ENCODE measurements around the gene DTNBP1.

The DTNBP1 gene

GRCh38 chr6:15607603-15608002 lies 55.2 kb downstream of the DTNBP1 start:
- H3K4me3 ChIP-seq (ENCODE audit: low read depth, low read length) = no peak overlapping the region
- peaks cover 4% of the 10 kb centered on the region; the same call in 1 of the 2 replicates for H3K9me3 ChIP-seq (ENCODE audit: control insufficient read depth, insufficient read depth, low read depth, low read length)
- H3K27ac ChIP-seq (ENCODE audit: low read depth, low read length) = no peak overlapping the region
- H3K36me3 ChIP-seq (ENCODE audit: control insufficient read depth, insufficient read depth, low read length) = 0 out of 2 replicates have a peak, but pooled peaks cover 3% of the 10 kb centered on the region
- no peak overlapping the region for H3K9ac ChIP-seq (ENCODE audit: low read length)
- no peaks in the 10 kb centered on the region for H3K27me3 ChIP-seq (ENCODE audit: control insufficient read depth, insufficient read depth, low read length)
- H3K4me1 ChIP-seq (ENCODE audit: control insufficient read depth, insufficient read depth, low read length) = peaks cover 2% of the 10 kb centered on the region; the same call in 1 of the 2 replicates

DNA sequence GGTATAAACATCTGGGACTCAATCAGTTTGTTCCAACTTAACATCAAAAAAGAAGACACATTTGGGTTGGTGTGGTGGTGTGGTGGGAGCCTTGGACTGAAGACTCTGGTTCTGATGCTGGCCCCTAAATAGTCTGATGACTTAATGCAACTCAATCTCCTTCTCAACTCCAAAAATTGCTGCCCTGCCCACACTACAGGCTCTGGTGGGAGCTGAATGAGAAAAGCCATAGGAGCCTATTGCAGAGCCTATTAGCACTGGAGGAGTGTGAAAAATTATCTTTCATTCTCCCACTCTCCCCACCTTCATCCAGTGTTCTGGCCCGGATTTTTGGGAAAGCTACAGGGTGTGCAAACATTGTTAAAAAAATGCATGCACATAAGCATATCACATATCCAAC lies 56.5 kb downstream of the DTNBP1 start:
- Histone ChIP-seq H3K27ac (ENCODE audit: low read depth, low read length) (no peak overlapping the region), H3K4me3 (ENCODE audit: low read depth, low read length) (no peak overlapping the region), H3K9ac (ENCODE audit: low read length) (no peak overlapping the region), H3K27me3 (ENCODE audit: control insufficient read depth, insufficient read depth, low read length) (no peaks in the 10 kb centered on the region), H3K9me3 (ENCODE audit: control insufficient read depth, insufficient read depth, low read depth, low read length) (peaks cover 2% of the 10 kb centered on the region; the same call in 1 of the 2 replicates), H3K4me1 (ENCODE audit: control insufficient read depth, insufficient read depth, low read length) (peaks cover 4% of the 10 kb centered on the region; the same call in 1 of the 2 replicates), H3K36me3 (ENCODE audit: control insufficient read depth, insufficient read depth, low read length) (no peaks in the 10 kb centered on the region)

- Histone ChIP-seq H3K4me1 (ENCODE audit: control insufficient read depth, insufficient read depth, low read length) (peaks cover 4% of the 10 kb centered on the region; the same call in 1 of the 2 replicates), H3K9me3 (ENCODE audit: control insufficient read depth, insufficient read depth, low read depth, low read length) (no peaks in the 10 kb centered on the region), H3K27ac (ENCODE audit: low read depth, low read length) (no peak overlapping the region), H3K27me3 (ENCODE audit: control insufficient read depth, insufficient read depth, low read length) (no peaks in the 10 kb centered on the region), H3K4me3 (ENCODE audit: low read depth, low read length) (no peak overlapping the region), H3K9ac (ENCODE audit: low read length) (no peak overlapping the region), H3K36me3 (ENCODE audit: control insufficient read depth, insufficient read depth, low read length) (no peaks in the 10 kb centered on the region)
Observed at GRCh38 chr6:15604843-15605242, 58.0 kb downstream of the DTNBP1 start.

DNA sequence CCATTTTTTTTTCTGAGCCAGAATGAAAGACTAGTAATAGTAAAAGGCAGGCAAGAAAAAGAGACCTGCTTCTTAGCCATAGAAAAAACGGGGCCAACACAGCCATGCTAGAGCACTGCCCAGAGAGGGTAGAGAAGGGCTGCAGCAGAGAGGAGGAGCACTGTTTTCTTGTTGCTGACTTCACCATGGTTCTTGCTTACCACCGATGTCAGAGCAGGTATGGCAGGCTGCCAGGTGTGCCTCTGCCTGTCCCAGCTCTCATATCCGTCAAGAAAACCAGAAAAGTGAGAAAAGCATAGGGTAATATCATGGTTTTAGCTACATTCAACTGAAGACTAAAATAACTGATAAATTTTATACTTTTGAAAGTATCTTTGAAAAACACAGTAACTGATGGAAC lies 60.7 kb downstream of the DTNBP1 start:
- Histone ChIP-seq H3K4me3 (ENCODE audit: low read depth, low read length) (no peak overlapping the region), H3K4me1 (ENCODE audit: control insufficient read depth, insufficient read depth, low read length) (peaks cover 4% of the 10 kb centered on the region; the same call in 1 of the 2 replicates), H3K27me3 (ENCODE audit: control insufficient read depth, insufficient read depth, low read length) (no peaks in the 10 kb centered on the region), H3K9me3 (ENCODE audit: control insufficient read depth, insufficient read depth, low read depth, low read length) (no peaks in the 10 kb centered on the region), H3K9ac (ENCODE audit: low read length) (no peak overlapping the region), H3K27ac (ENCODE audit: low read depth, low read length) (no peak overlapping the region), H3K36me3 (ENCODE audit: control insufficient read depth, insufficient read depth, low read length) (no peaks in the 10 kb centered on the region)

GRCh38 chr6:15598273-15598798 lies 64.5 kb downstream of the DTNBP1 start:
- Histone ChIP-seq H3K27me3 (ENCODE audit: control insufficient read depth, insufficient read depth, low read length) (no peaks in the 10 kb centered on the region), H3K4me1 (ENCODE audit: control insufficient read depth, insufficient read depth, low read length) (peaks cover 4% of the 10 kb centered on the region; the same call in 1 of the 2 replicates), H3K9ac (ENCODE audit: low read length) (no peak overlapping the region), H3K27ac (ENCODE audit: low read depth, low read length) (no peak overlapping the region), H3K36me3 (ENCODE audit: control insufficient read depth, insufficient read depth, low read length) (no peaks in the 10 kb centered on the region), H3K9me3 (ENCODE audit: control insufficient read depth, insufficient read depth, low read depth, low read length) (no peaks in the 10 kb centered on the region), H3K4me3 (ENCODE audit: low read depth, low read length) (no peak overlapping the region)

- no peaks in the 10 kb centered on the region; the same call in 1 of the 2 replicates for H3K4me1 ChIP-seq (ENCODE audit: control insufficient read depth, insufficient read depth, low read length)
- no peaks in the 10 kb centered on the region for H3K27me3 ChIP-seq (ENCODE audit: control insufficient read depth, insufficient read depth, low read length)
- H3K36me3 ChIP-seq (ENCODE audit: control insufficient read depth, insufficient read depth, low read length) = no peaks in the 10 kb centered on the region
- no peak overlapping the region for H3K4me3 ChIP-seq (ENCODE audit: low read depth, low read length)
- H3K27ac ChIP-seq (ENCODE audit: low read depth, low read length) = no peak overlapping the region
- H3K9ac ChIP-seq (ENCODE audit: low read length) = no peak overlapping the region
- no peaks in the 10 kb centered on the region for H3K9me3 ChIP-seq (ENCODE audit: control insufficient read depth, insufficient read depth, low read depth, low read length)
Observed at GRCh38 chr6:15596186-15596896, 66.5 kb downstream of the DTNBP1 start.

GRCh38 chr6:15595461-15596173 lies 67.2 kb downstream of the DTNBP1 start:
- H3K27ac ChIP-seq (ENCODE audit: low read depth, low read length) = no peak overlapping the region
- H3K27me3 ChIP-seq (ENCODE audit: control insufficient read depth, insufficient read depth, low read length) = no peaks in the 10 kb centered on the region
- H3K4me1 ChIP-seq (ENCODE audit: control insufficient read depth, insufficient read depth, low read length) = no peaks in the 10 kb centered on the region; the same call in 1 of the 2 replicates
- no peak overlapping the region for H3K9ac ChIP-seq (ENCODE audit: low read length)
- no peak overlapping the region for H3K4me3 ChIP-seq (ENCODE audit: low read depth, low read length)
- no peaks in the 10 kb centered on the region for H3K9me3 ChIP-seq (ENCODE audit: control insufficient read depth, insufficient read depth, low read depth, low read length)
- no peaks in the 10 kb centered on the region for H3K36me3 ChIP-seq (ENCODE audit: control insufficient read depth, insufficient read depth, low read length)

DNA sequence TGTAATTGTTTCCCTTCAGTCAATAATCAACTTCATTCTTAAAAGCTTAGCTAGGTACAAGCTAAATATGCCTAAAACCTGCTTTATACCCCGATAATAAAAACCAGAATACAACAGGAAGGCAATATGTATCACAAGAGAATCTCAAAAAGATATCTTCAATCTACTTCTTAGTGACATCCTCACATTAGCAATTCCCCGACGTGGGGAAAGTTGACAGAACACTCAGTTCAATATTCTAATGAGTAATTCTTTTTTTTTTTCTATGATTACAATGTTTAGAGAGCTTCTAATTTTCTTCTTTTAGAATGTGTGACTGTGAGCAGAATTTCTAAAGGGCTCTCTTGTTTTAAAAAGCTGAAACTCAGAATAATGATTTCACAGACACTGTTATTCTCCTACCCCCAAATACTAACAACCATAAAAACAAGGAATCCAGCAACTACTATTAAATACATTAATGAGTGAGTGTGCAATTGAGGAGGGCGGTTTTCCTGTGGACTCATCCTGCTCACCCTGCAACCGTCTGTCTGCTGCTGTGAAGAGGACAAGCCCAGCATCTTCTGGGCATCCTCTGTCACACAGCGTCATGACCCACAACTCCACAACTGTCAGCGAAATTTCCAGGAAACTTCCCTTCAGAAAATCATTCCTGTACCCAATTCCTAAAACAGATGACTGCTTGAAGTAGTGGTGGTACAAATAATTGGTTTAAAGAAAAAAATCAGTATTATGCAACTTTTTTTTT lies 68.1 kb downstream of the DTNBP1 start:
- H3K27ac ChIP-seq (ENCODE audit: low read depth, low read length) = no peak overlapping the region
- H3K9me3 ChIP-seq (ENCODE audit: control insufficient read depth, insufficient read depth, low read depth, low read length) = no peaks in the 10 kb centered on the region
- no peak overlapping the region for H3K4me3 ChIP-seq (ENCODE audit: low read depth, low read length)
- no peaks in the 10 kb centered on the region for H3K36me3 ChIP-seq (ENCODE audit: control insufficient read depth, insufficient read depth, low read length)
- no peak overlapping the region for H3K9ac ChIP-seq (ENCODE audit: low read length)
- no peaks in the 10 kb centered on the region; the same call in 1 of the 2 replicates for H3K4me1 ChIP-seq (ENCODE audit: control insufficient read depth, insufficient read depth, low read length)
- no peaks in the 10 kb centered on the region for H3K27me3 ChIP-seq (ENCODE audit: control insufficient read depth, insufficient read depth, low read length)

DNA sequence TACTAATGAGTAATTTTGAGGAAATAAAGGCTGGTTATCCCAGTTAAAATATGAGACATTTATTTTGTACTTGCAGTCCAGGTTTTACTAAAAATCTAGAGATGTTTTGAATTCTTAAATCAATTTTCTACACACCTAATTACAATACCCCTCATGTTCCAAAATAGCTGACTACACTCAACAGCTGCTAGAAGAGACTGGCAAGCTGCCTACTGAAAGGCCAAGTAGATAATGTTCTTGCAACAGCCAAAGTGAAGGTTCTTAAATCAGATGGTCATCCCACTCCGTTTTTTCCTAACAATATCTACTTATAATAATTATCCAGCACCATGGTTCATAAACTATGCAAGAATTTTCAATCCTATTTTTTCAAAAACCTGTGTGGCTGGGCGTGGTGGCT lies 69.0 kb downstream of the DTNBP1 start:
- no peaks in the 10 kb centered on the region for H3K27me3 ChIP-seq (ENCODE audit: control insufficient read depth, insufficient read depth, low read length)
- H3K36me3 ChIP-seq (ENCODE audit: control insufficient read depth, insufficient read depth, low read length) = no peaks in the 10 kb centered on the region
- H3K9ac ChIP-seq (ENCODE audit: low read length) = no peak overlapping the region
- no peaks in the 10 kb centered on the region; the same call in 1 of the 2 replicates for H3K4me1 ChIP-seq (ENCODE audit: control insufficient read depth, insufficient read depth, low read length)
- no peaks in the 10 kb centered on the region for H3K9me3 ChIP-seq (ENCODE audit: control insufficient read depth, insufficient read depth, low read depth, low read length)
- H3K27ac ChIP-seq (ENCODE audit: low read depth, low read length) = no peak overlapping the region
- H3K4me3 ChIP-seq (ENCODE audit: low read depth, low read length) = no peak overlapping the region

DNA sequence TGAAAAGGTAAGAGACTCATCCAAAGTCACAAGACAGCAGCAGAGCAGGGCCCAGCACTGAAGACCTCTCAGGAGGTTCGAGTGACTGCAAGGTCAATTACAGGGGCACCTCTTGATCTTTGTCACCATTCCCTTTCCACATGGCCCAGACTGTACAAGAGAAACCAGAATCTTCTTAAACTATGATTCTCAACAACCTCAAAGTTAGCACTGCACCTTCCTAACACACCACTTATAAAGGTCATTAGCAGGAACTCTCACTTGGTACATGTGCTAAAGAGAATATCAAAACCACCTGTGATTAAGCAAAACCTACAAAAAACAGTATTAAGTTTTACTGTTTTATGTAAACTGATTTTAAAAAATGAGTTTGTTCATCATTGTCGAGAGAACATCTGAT lies 70.2 kb downstream of the DTNBP1 start:
- no peak overlapping the region for H3K9ac ChIP-seq (ENCODE audit: low read length)
- H3K36me3 ChIP-seq (ENCODE audit: control insufficient read depth, insufficient read depth, low read length) = no peaks in the 10 kb centered on the region
- H3K27me3 ChIP-seq (ENCODE audit: control insufficient read depth, insufficient read depth, low read length) = no peaks in the 10 kb centered on the region
- H3K9me3 ChIP-seq (ENCODE audit: control insufficient read depth, insufficient read depth, low read depth, low read length) = no peaks in the 10 kb centered on the region
- H3K4me3 ChIP-seq (ENCODE audit: low read depth, low read length) = no peak overlapping the region
- no peak overlapping the region for H3K27ac ChIP-seq (ENCODE audit: low read depth, low read length)
- no peaks in the 10 kb centered on the region for H3K4me1 ChIP-seq (ENCODE audit: control insufficient read depth, insufficient read depth, low read length)
